Gastroesophageal sphincter (tissue), 4 donors: ENCODE data around the gene CCNC. TPM values are rescaled to one million over a fixed set of nuclear protein-coding genes. Genes with fewer than 3 reads are reported as not detected.
A peak's percentile ranks its signal among the peaks of the same experiment; 100 is the strongest.

Source experiments
- ATAC-seq: fragments of 150-250 bp; one replicate; pipeline ENCODE4 v1.9.1; 2016; ENCODE audit warnings: mild to moderate bottlenecking, moderate library complexity
- H3K27ac ChIP-seq, 4 donors: fragments of 200-600 bp; sonication (generic) in 3 of 4; 1 replicate in 3 of 4; 2 replicates in 1 of 4; pipeline ENCODE4 v1.5.1; 2016 to 2019
- H3K27me3 ChIP-seq: fragments of 200-600 bp; sonication (generic); one replicate; pipeline ENCODE4 v1.5.1; 2019
- H3K36me3 ChIP-seq, 2 donors: fragments of 200-600 bp; sonication (generic); one replicate each; pipeline ENCODE4 v1.5.1; 2019; ENCODE audit warnings: control low read depth in 1 of 2
- H3K4me1 ChIP-seq, 3 donors: fragments of 200-600 bp; sonication (generic); 1 replicate in 2 of 3; 2 replicates in 1 of 3; pipeline ENCODE4 v1.5.1; 2016 to 2019; ENCODE audit warnings: control low read depth in 2 of 3
- H3K4me3 ChIP-seq, 2 donors: fragments of 200-600 bp; sonication (generic); one replicate each; pipeline ENCODE4 v1.5.1; 2019; ENCODE audit warnings: mild to moderate bottlenecking in 1 of 2, moderate library complexity in 1 of 2
- H3K9me3 ChIP-seq, 3 donors: fragments of 200-600 bp; sonication (generic); one replicate each; pipeline ENCODE4 v1.5.1; 2017 to 2019; ENCODE audit warnings: control low read depth in 2 of 3
- CTCF ChIP-seq, 4 experiments: fragments of 200-600 bp in 2 of 4; fragments of 450-650 bp in 2 of 4; sonication (generic) in 1 of 4; IDR thresholded peaks; one replicate each; pipeline ENCODE4 v1.5.1; 2017 to 2019; ENCODE audit warnings: antibody characterized with exemption in 4 of 4, mild to moderate bottlenecking in 2 of 4, moderate library complexity in 2 of 4
- EP300 ChIP-seq: sonication (generic); formaldehyde crosslinking; IDR thresholded peaks from one replicate; pipeline ENCODE4 v1.6.1; 2017; ENCODE audit warnings: antibody characterized with exemption, mild to moderate bottlenecking
- POLR2A ChIP-seq, 2 donors: fragments of 450-650 bp; IDR thresholded peaks; one replicate each; pipeline ENCODE4 v1.6.1; 2017; ENCODE audit warnings: antibody characterized with exemption in 2 of 2, mild to moderate bottlenecking in 2 of 2, moderate library complexity in 1 of 2
- POLR2AphosphoS5 ChIP-seq: sonication (generic); formaldehyde crosslinking; IDR thresholded peaks from one replicate; pipeline ENCODE4 v1.6.1; 2017; ENCODE audit warnings: antibody characterized with exemption
- WGBS, 2 donors: methylation state at CpG; one replicate each; pipeline ENCODE4 v1.1.5; 2018; ENCODE audit warnings: low coverage in 1 of 2; 5-methylcytosine and 5-hydroxymethylcytosine counted together
- total RNA-seq, 4 donors: library from RNA; depleted of rRNA; stranded (reverse); fragments of >200 nt; gene quantifications; one replicate each; pipeline ENCODE4 v1.1.0, GENCODE V29; 2016

The CCNC gene
- total RNA-seq, 4 donors from 2014 or later, result 31.6 to 66.2 (median 40.4) TPM

GRCh38 chr6:99605911-99606655 lies 37.6 kb upstream of the CCNC start:
- peaks cover 0 to 57% (median 18%) of the 10 kb centered on the region in 3 donors for H3K4me1 ChIP-seq
- no peaks in the 10 kb centered on the region for H3K9me3 ChIP-seq
- WGBS, 2 donors, result 2 to 5% methylated on average over 9 to 15 of the region's 16 CpGs
- no peak overlapping the region for H3K4me3 ChIP-seq
- no peak overlapping the region for H3K27ac ChIP-seq
- peaks cover 100% of the 10 kb centered on the region for H3K27me3 ChIP-seq
- TF ChIP-seq EP300, result no peak
- TF ChIP-seq POLR2AphosphoS5, result no peak
- TF ChIP-seq CTCF (IDR thresholded peaks at IDR 0.05), result no peak
- TF ChIP-seq POLR2A (IDR thresholded peaks at IDR 0.05), result no peak
- ATAC-seq, result no peak
- no peaks in the 10 kb centered on the region for H3K36me3 ChIP-seq

GRCh38 chr6:99605074-99605734 lies 36.7 kb upstream of the CCNC start:
- ATAC-seq, result no peak

GRCh38 chr6:99604166-99605073 lies 36.0 kb upstream of the CCNC start:
- Histone ChIP-seq H3K27me3 (peaks cover 100% of the 10 kb centered on the region), H3K36me3 (no peaks in the 10 kb centered on the region), H3K27ac (no peak overlapping the region), H3K9me3 (no peaks in the 10 kb centered on the region), H3K4me3 (peak overlapping the region in 1 of 2 donors; percentile 46), H3K4me1 (peaks cover 0 to 57% (median 18%) of the 10 kb centered on the region in 3 donors)
- 11 to 15% methylated on average over 16 to 20 of the region's 31 CpGs for WGBS, 2 donors
- no peak for TF ChIP-seq EP300
- no peak for TF ChIP-seq POLR2AphosphoS5
- TF ChIP-seq POLR2A (IDR thresholded peaks at IDR 0.05), result no peak
- no peak for TF ChIP-seq CTCF (IDR thresholded peaks at IDR 0.05)
- no peak for ATAC-seq

More at GRCh38 chr6:99605074-99605734, 36.7 kb upstream of the CCNC start:
- Histone ChIP-seq H3K36me3 (no peaks in the 10 kb centered on the region), H3K9me3 (no peaks in the 10 kb centered on the region), H3K4me3 (no peak overlapping the region), H3K27ac (no peak overlapping the region), H3K4me1 (peaks cover 0 to 57% (median 18%) of the 10 kb centered on the region in 3 donors), H3K27me3 (peaks cover 100% of the 10 kb centered on the region)
- 20% methylated on average over 1 to 4 of the region's 20 CpGs for WGBS, 2 donors
- TF ChIP-seq EP300, result no peak
- TF ChIP-seq POLR2A (IDR thresholded peaks at IDR 0.05), result no peak
- TF ChIP-seq POLR2AphosphoS5, result no peak
- TF ChIP-seq CTCF (IDR thresholded peaks at IDR 0.05), result no peak

GRCh38 chr6:99603421-99604165 lies 35.1 kb upstream of the CCNC start:
- Histone ChIP-seq H3K9me3 (no peaks in the 10 kb centered on the region), H3K4me1 (peaks cover 0 to 57% (median 18%) of the 10 kb centered on the region in 3 donors), H3K36me3 (no peaks in the 10 kb centered on the region), H3K27ac (no peak overlapping the region), H3K27me3 (peaks cover 100% of the 10 kb centered on the region), H3K4me3 (peak overlapping the region in 1 of 2 donors; percentile 46)
- WGBS, 2 donors, result 2 to 3% methylated on average over 9 to 16 of the region's 55 CpGs
- TF ChIP-seq EP300 (no peak), POLR2AphosphoS5 (no peak), CTCF (IDR thresholded peaks at IDR 0.05) (no peak), POLR2A (IDR thresholded peaks at IDR 0.05) (no peak)
- ATAC-seq, result peak; percentile 24
